Islet precursor cell (in vitro differentiated cells): Measurements from ENCODE around the gene BTBD9.

Source experiments
- DNase-seq: peaks from one replicate; pipeline ENCODE4 v3.0.0-alpha.2; 2018

The BTBD9 gene

DNA sequence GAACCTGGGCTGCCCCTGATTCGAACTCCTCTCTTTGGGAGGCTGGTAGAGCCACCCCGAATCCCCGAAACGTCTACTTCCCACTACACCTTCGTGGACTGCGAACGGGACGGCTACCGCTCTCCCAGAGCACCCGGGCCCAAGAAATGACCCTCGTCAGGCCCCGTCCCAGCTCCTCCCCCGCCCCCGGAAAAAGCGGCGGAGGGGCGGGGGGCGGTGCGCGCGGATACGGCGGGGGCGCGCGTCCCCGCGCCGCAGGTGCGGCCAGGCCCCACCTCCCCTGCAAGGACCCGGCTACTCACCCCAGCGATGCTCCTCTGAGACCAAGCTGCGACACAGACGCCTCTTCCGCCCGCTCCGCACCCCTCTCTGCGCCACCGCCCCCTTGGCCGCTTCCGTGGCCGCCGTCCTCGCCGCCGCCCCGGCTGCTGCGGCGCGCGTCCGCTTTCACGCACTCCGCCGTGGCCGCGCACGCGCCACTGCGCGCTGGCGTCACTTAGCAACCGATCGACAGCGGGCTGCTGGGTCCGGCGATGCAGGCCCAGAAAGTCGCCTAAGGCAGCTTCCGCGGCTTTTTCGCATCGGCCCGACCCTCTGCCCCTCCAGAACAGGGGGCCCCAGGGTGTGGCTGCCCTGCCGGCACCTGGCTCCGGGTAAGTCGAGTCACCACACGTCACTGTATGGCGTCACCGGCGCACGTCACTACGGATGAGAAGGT, at the start of gene BTBD9:
TSS of gene BTBD9 (minus strand) at position 432 of the 718 bp plus-strand sequence.
- peak; percentile 88 for DNase-seq

DNA sequence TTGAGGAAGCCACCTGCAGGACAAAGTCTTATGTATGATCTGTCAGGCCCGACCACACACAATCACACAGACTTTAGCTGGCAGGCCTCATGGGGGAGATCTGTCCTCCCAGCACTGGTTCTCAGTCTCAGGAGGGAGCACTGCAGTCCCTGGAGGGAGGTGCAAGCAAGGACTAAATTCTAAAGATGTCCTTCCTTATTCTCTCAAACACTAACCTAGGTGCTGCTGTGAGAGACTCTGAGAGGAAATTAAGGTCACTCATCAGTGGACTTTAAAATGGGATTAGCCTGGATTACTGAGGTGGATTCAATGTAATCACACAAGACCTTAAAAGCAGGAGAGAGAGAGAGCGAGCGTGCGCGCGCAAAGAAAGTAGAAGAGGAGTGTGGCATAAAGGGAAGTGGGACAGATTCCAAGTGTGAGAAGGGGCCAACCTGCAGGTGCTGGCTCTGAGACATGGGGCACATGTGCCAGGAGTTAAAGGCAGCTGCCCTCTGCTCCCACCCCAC, 48.9 kb upstream of the BTBD9 start:
- no peak for DNase-seq

GRCh38 chr6:38687549-38687948, 47.8 kb upstream of the BTBD9 start:
- no peak for DNase-seq

DNA sequence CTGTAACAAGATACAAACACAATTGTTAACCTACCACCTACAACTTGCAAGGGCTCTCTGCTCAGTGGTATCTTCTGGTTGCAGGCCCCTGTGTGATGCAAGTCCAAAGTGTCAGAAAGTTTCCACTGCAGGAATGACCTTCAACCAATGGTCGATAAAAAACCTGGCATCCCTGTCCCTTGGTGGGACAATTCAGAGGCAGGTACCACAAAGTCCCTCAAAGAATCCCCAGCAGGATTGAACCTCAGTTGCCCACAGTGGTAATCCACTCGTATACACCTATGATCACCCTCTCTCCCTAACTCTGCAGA, 47.3 kb upstream of the BTBD9 start:
- no peak for DNase-seq

- DNase-seq: no peak
Measured at GRCh38 chr6:38686270-38687042, 46.7 kb upstream of the BTBD9 start.

DNA sequence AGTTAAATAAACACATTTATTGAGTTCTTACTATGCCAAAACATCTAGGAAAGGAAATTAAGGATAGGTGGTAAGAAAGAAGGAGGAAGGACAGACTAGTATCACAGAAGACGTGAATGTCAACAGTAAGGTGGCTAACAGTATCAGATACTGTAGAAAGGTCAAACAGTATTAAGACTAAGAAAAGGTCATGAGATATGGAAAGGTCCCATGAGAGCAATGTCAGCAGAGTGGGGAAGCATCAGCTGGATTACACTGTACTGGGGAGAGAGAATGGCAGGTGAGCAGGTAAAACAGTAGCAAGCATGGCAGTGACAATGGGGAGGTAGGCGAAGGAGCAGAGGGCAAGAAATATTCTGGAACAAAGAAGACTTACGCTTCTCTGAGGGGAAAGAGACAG, 45.2 kb upstream of the BTBD9 start:
- no peak for DNase-seq

DNA sequence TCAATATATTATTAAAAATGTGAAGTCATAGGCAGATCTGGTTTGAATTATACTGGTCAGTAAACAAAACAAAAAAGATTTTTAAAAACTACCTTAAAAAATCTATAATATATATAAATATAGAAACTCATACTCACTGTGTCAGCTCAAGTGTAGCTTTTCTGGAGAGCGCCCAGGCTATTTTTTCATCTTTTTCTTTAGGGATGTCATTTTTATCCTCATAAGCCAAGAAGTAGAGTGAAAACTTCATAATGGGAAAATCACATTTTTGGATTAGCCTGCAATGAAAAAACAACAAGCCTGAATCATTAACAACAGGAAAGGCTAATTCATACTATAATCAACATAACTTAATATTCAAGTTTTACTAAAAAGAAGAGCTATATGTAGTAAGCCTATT, 44.5 kb upstream of the BTBD9 start:
- DNase-seq: no peak

DNA sequence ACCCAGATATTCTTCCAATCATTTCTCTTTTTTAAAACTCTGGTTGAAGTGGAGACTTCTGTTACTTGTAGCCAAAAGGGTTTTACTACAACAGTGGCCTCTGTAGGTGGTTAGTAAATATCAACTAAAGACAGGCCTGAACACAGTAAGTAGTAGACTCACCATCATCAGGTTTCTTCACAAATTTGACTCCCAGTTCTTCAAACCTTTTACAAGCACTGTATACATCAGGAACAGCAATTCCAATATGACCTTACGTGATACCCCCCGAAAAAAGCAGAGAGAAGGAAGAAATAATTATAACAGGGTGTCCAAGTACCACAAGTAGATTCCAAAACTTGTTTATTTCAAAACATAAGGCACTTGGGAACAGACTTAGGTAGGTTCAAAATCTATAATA, 42.1 kb upstream of the BTBD9 start:
- DNase-seq: no peak

GRCh38 chr6:38679668-38680067, 39.9 kb upstream of the BTBD9 start:
- DNase-seq: no peak

DNA sequence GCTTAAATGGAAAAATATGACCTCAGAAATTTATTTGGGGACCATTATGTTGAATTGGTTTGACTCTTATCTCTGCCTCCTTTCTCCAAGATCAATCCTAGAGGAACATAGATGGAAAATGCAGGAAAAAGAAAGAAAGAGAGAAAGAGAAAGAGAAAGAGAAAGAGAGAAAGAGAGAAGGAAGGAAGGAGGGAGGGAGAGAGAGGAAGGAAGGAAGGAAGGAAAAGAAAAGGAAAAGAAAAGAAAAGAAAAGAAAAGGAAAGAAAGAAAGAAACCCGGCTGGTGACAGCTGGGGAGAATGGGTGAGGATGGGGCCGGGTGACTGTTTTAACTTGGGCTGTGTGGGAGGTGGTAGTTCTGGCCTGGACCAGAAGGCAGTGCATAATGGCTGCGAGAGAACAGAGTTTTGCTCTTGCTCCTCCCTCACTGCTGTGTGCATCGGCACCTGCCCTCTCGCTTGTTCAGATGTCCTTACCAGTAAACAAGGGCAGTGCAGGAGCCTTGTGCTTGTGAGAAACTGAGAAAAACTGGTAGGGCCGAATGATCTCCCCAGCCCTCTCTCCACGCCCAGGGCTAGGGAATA, 38.5 kb upstream of the BTBD9 start:
- no peak for DNase-seq

DNA sequence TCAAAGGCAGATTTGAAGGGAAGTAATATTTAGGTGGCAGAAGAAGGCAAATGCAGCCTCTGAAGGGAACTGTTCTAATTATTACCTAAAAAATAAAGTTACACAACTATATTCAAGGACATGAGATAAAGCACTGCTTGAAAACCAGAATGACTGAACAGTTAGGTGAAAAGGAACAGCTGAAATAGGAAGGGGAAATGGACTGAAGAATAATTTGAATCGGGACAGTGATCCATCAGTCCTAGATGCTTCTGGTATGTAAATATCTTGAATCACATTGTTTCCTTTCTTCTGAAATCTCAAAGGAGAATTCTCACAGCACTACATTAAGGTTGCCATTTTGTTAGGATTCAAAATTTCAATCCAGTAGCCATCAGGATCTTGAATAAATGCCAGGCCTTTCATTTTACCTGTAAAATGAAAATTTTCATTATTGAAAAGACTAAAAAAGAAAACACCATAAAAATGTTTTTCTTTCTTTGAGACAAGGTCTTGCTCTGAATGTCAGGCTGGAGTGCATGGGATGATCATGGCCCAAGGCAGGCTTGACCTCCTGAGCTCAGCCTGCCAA, 37.3 kb upstream of the BTBD9 start:
- DNase-seq: no peak

- no peak for DNase-seq
Measured at GRCh38 chr6:38676236-38676973, 36.7 kb upstream of the BTBD9 start.

- DNase-seq: no peak
Measured at GRCh38 chr6:38673397-38674165, 33.9 kb upstream of the BTBD9 start.

- no peak for DNase-seq
Measured at GRCh38 chr6:38671885-38672467, 32.2 kb upstream of the BTBD9 start.

- no peak for DNase-seq
Measured at GRCh38 chr6:38658418-38659167, 18.9 kb upstream of the BTBD9 start.

GRCh38 chr6:38656896-38657295, 17.2 kb upstream of the BTBD9 start:
- no peak for DNase-seq

DNA sequence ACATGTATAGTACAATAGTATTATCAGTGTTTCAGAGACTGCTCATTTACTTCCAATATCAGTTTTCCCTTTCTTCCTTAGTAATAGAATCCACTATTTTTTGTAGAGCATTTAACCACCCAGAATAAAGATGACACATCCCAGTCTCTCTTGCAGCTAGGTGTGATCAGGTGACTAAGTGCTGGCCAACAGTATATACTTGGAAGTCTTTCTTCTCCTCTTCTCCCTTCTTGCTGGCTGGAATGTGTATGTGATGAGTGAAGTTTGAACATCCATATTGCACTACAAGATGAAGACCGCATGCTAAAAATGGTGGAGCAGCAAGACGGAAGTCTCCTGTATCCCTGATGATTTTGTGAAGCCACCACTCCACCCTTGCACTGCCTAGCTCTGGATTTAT, 14.5 kb upstream of the BTBD9 start:
- no peak for DNase-seq

- no peak for DNase-seq
Measured at GRCh38 chr6:38651121-38651784, 11.5 kb upstream of the BTBD9 start.

DNA sequence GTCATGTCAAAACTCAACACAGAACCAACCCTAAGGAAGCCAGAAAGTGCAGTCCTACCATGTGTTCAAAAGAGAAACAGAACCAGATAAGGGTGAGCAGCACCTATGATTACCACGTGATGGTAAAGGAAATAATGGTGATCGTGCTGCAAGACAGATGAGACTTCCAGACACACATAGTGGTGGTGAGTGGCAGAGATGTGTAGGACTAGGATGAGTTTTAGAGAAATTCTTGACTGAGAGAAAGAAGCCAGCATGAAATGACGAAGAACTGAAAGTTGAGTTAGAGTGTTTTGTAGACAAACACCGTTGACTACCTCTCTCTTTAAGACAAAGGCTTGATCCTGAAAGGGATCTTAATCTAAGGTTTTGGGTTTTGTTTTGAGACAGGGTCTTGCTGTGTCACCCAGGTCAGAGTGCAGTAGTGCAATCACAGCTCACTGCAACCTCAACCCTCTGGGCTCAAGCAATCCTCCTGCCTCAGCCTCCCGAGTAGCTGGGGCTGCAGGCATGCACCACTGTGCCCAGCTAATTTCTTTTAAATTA, 10.6 kb upstream of the BTBD9 start:
- no peak for DNase-seq

DNA sequence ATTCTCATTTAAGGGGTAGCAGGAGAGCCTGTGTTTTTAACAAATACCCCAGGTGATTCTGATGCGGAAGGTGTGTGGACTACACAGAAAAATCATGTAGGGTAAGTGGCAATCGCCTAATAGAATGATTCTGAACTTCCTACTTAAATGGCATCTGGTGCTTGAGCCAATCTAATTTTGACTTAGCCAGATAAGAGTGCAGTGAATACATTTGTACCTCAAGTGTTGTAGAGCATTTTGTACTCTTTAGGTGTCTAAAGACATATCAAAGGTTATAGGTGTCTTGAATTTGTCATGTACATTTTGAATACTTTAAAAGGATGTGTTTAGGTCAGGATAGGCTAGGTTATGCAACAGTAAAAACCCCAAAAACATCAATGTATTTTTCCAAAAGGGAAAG, 10.0 kb upstream of the BTBD9 start:
- no peak for DNase-seq
